Embryonic facial prominence (tissue), 1 donor: ENCODE results near the gene RCOR1.

ENCODE experiments used
- DNase-seq: peaks from one replicate; pipeline ENCODE4 v3.0.0-alpha.2; 2016; ENCODE audit errors: extremely low spot score

The RCOR1 gene

GRCh38 chr14:102775855-102776760, 183.7 kb downstream of the RCOR1 start:
- no peak for DNase-seq

GRCh38 chr14:102776761-102777710, 184.6 kb downstream of the RCOR1 start, which contains the start of gene TRAF3:
Gene TRAF3 (plus strand): TSS chr14:102777449. CDS start chr14:102870202, 92,753 bp downstream.
- DNase-seq: no peak

- no peak for DNase-seq
These were observed 185.4 kb downstream of the RCOR1 start for GRCh38 chr14:102777711-102778337.

GRCh38 chr14:102778338-102779083, 186.1 kb downstream of the RCOR1 start:
- DNase-seq: no peak

- DNase-seq: no peak
These were observed 186.6 kb downstream of the RCOR1 start for GRCh38 chr14:102779084-102779462.

GRCh38 chr14:102779574-102780315, 187.3 kb downstream of the RCOR1 start:
- no peak for DNase-seq
